Tibial artery (tissue), 4 donors: ENCODE data around the gene ARHGEF38.

ENCODE experiments used
- DNase-seq, 2 donors: peaks; one replicate each; pipeline ENCODE4 v3.0.0-alpha.2; 2019
- H3K27ac ChIP-seq, 2 donors: fragments of 200-600 bp; sonication (generic) in 1 of 2; 1 replicate in 1 of 2; 2 replicates in 1 of 2; pipeline ENCODE4 v1.5.1; 2018 to 2019; ENCODE audit warnings: mild to moderate bottlenecking in 1 of 2
- H3K27me3 ChIP-seq, 2 donors: fragments of 200-600 bp; sonication (generic) in 1 of 2; one replicate each; pipeline versions ENCODE4 v1.5.1 to v1.6.0; 2016 to 2019
- H3K36me3 ChIP-seq, 3 donors: fragments of 200-600 bp; sonication (generic) in 2 of 3; one replicate each; pipeline ENCODE4 v1.5.1; 2016 to 2019; ENCODE audit warnings: mild to moderate bottlenecking in 2 of 3
- H3K4me1 ChIP-seq, 4 donors: fragments of 200-600 bp; sonication (generic) in 2 of 4; 1 replicate in 3 of 4; 2 replicates in 1 of 4; pipeline ENCODE4 v1.5.1; 2016 to 2019
- H3K4me3 ChIP-seq, 2 donors: fragments of 200-600 bp; sonication (generic) in 1 of 2; 1 replicate in 1 of 2; 2 replicates in 1 of 2; pipeline ENCODE4 v1.5.1; 2018 to 2019; ENCODE audit warnings: mild to moderate bottlenecking in 2 of 2
- H3K9me3 ChIP-seq, 3 donors: fragments of 200-600 bp; sonication (generic) in 1 of 3; one replicate each; pipeline ENCODE4 v1.5.1; 2016 to 2019
- CTCF ChIP-seq, 2 experiments: fragments of 200-600 bp in 1 of 2; fragments of 450-650 bp in 1 of 2; IDR thresholded peaks; one replicate each; pipeline ENCODE4 v1.5.1; 2017 to 2019; ENCODE audit warnings: antibody characterized with exemption in 2 of 2, mild to moderate bottlenecking in 1 of 2, moderate library complexity in 1 of 2
- intact Hi-C: fragments of 100-400 bp; cut with DNase I; formaldehyde crosslinking; loops from one replicate; pipeline ENCODE4 v1.15.0; 2023; ENCODE audit warnings: low total_unique reads

ARHGEF38 gene

GRCh38 chr4:105645440-105645839 is 93.0 kb downstream of the ARHGEF38 start:
- intact Hi-C loops = no loop called here
- Histone ChIP-seq H3K4me3 (no peak overlapping the region), H3K9me3 (no peaks in the 10 kb centered on the region), H3K27me3 (no peaks in the 10 kb centered on the region), H3K36me3 (no peaks in the 10 kb centered on the region), H3K4me1 (no peaks in the 10 kb centered on the region), H3K27ac (no peak overlapping the region)
- DNase-seq = no peak
- no peak for TF ChIP-seq CTCF (IDR thresholded peaks at IDR 0.05)

GRCh38 chr4:105650190-105650589 is 97.8 kb downstream of the ARHGEF38 start:
- Histone ChIP-seq H3K4me1 (no peaks in the 10 kb centered on the region), H3K27ac (no peak overlapping the region), H3K36me3 (no peaks in the 10 kb centered on the region), H3K9me3 (no peaks in the 10 kb centered on the region), H3K27me3 (no peaks in the 10 kb centered on the region), H3K4me3 (no peak overlapping the region)
- intact Hi-C loops = no loop called here
- DNase-seq = no peak
- TF ChIP-seq CTCF (IDR thresholded peaks at IDR 0.05) = no peak

- Histone ChIP-seq H3K9me3 (no peaks in the 10 kb centered on the region), H3K36me3 (no peaks in the 10 kb centered on the region), H3K4me1 (no peaks in the 10 kb centered on the region), H3K27ac (no peak overlapping the region), H3K27me3 (no peaks in the 10 kb centered on the region), H3K4me3 (no peak overlapping the region)
- TF ChIP-seq CTCF (IDR thresholded peaks at IDR 0.05) = no peak
- DNase-seq = no peak
- intact Hi-C loops = no loop called here
These were observed 99.5 kb downstream of the ARHGEF38 start for GRCh38 chr4:105651884-105652283.

GRCh38 chr4:105652286-105652888 is 100.0 kb downstream of the ARHGEF38 start:
- no peaks in the 10 kb centered on the region for H3K9me3 ChIP-seq
- no peak for DNase-seq
- H3K4me3 ChIP-seq = no peak overlapping the region
- intact Hi-C loops = no loop called here
- no peak overlapping the region for H3K27ac ChIP-seq
- H3K27me3 ChIP-seq = no peaks in the 10 kb centered on the region
- no peak for TF ChIP-seq CTCF (IDR thresholded peaks at IDR 0.05)
- no peaks in the 10 kb centered on the region for H3K4me1 ChIP-seq
- no peaks in the 10 kb centered on the region for H3K36me3 ChIP-seq

GRCh38 chr4:105657117-105657765 is 104.8 kb downstream of the ARHGEF38 start:
- no peak for DNase-seq
- no peaks in the 10 kb centered on the region for H3K27me3 ChIP-seq
- H3K4me1 ChIP-seq = no peaks in the 10 kb centered on the region
- H3K9me3 ChIP-seq = no peaks in the 10 kb centered on the region
- no peaks in the 10 kb centered on the region for H3K36me3 ChIP-seq
- intact Hi-C loops = no loop called here
- TF ChIP-seq CTCF (IDR thresholded peaks at IDR 0.05) = no peak
- H3K4me3 ChIP-seq = no peak overlapping the region
- no peak overlapping the region for H3K27ac ChIP-seq
